H1 (cell line): ENCODE results near the gene TASP1.

Experiments
- BRCA1 ChIP-seq: IDR thresholded peaks from 2 replicates; pipeline ENCODE4 v1.6.1; 2012; ENCODE audit warnings: low read depth, low read length, improper control_type of control experiment
- CBX8 ChIP-seq: fragments of 300-800, 300-1000 bp; sonication (generic); IDR thresholded peaks from 2 replicates; pipeline ENCODE4 v1.7.1; 2016; ENCODE audit warnings: low read depth, low read length, borderline replicate concordance
- CHD1 ChIP-seq: IDR thresholded peaks from 2 replicates; pipeline ENCODE4 v1.6.1; 2012; ENCODE audit warnings: low read depth, low read length, improper control_type of control experiment
- CHD2 ChIP-seq: IDR thresholded peaks from 2 replicates; pipeline ENCODE4 v1.6.1; 2012; ENCODE audit warnings: low read length, improper control_type of control experiment
- CHD7 ChIP-seq: fragments of 300-600 bp; sonication (generic); IDR thresholded peaks from 2 replicates; pipeline ENCODE4 v1.7.1; 2012; ENCODE audit warnings: low read length, moderate library complexity, mild to moderate bottlenecking, inconsistent platforms; ENCODE audit not compliant: insufficient replicate concordance
- CTCF ChIP-seq, 3 experiments: IDR thresholded peaks; 1 replicate in 2 of 3; 2 replicates in 1 of 3; pipeline versions ENCODE4 v1.5.1 to v1.6.1; 2011; ENCODE audit warnings: low read length in 3 of 3, mild to moderate bottlenecking in 3 of 3, inconsistent platforms in 2 of 3, low read depth in 1 of 3, moderate library complexity in 1 of 3; ENCODE audit not compliant: insufficient read depth in 1 of 3; ENCODE audit errors: control extremely low read depth in 1 of 3
- EZH2 ChIP-seq: fragments of 200-600 bp; sonication (generic); IDR thresholded peaks from 2 replicates; pipeline ENCODE4 v1.7.1; 2012; ENCODE audit warnings: low read depth, mild to moderate bottlenecking, moderate library complexity, low read length, inconsistent platforms; ENCODE audit not compliant: severe bottlenecking
- GABPA ChIP-seq: IDR thresholded peaks from 2 replicates; pipeline ENCODE4 v1.6.1; 2011; ENCODE audit warnings: mild to moderate bottlenecking, low read length, moderate library complexity, borderline replicate concordance; ENCODE audit not compliant: insufficient read depth
- HDAC6 ChIP-seq: IDR thresholded peaks from one replicate; pipeline ENCODE4 v1.7.1; 2012; ENCODE audit warnings: low read depth, mild to moderate bottlenecking, inconsistent platforms, low read length, moderate library complexity
- JUND ChIP-seq: IDR thresholded peaks from 2 replicates; pipeline ENCODE4 v1.6.1; 2011; ENCODE audit warnings: mild to moderate bottlenecking, improper control_type of control experiment, low read length
- POLR2A ChIP-seq, 2 experiments: IDR thresholded peaks; 1 replicate in 1 of 2; 2 replicates in 1 of 2; pipeline ENCODE4 v1.6.1; 2011; ENCODE audit warnings: low read depth in 2 of 2, low read length in 2 of 2, mild to moderate bottlenecking in 2 of 2; ENCODE audit errors: control extremely low read depth in 1 of 2
- POLR2AphosphoS5 ChIP-seq: IDR thresholded peaks from 2 replicates; pipeline ENCODE4 v1.6.1; 2011; ENCODE audit warnings: low read depth, low read length
- RXRA ChIP-seq: IDR thresholded peaks from 2 replicates; pipeline ENCODE4 v1.6.1; 2011; ENCODE audit warnings: low read depth, mild to moderate bottlenecking, low read length, moderate library complexity; ENCODE audit not compliant: insufficient read depth
- ZNF274 ChIP-seq: IDR thresholded peaks from 2 replicates; pipeline ENCODE4 v1.7.0; 2012; ENCODE audit warnings: low read length, borderline replicate concordance; ENCODE audit errors: extremely low read depth

- no peak for TF ChIP-seq POLR2A (IDR thresholded peaks at IDR 0.05; ENCODE audit: control extremely low read depth in 1 of 2, low read depth in 2 of 2, low read length in 2 of 2)
- no peak for TF ChIP-seq CTCF (IDR thresholded peaks at IDR 0.05; ENCODE audit: control extremely low read depth in 1 of 3, insufficient read depth in 1 of 3, low read depth in 1 of 3, low read length in 3 of 3)
- no peak for TF ChIP-seq CBX8
- TF ChIP-seq CHD7: no peak
- TF ChIP-seq ZNF274: no peak
- no peak for TF ChIP-seq EZH2
- no peak for TF ChIP-seq JUND
- no peak for TF ChIP-seq CHD1
- no peak for TF ChIP-seq RXRA
- TF ChIP-seq POLR2AphosphoS5: no peak
- no peak for TF ChIP-seq GABPA
- no peak for TF ChIP-seq BRCA1
- no peak for TF ChIP-seq HDAC6
- no peak for TF ChIP-seq CHD2
Observed at GRCh38 chr20:13425381-13426135, 213.2 kb downstream of the TASP1 start.
